DOHH2 (cell line): ENCODE measurements around the gene TMEM259.

Experiments used
- H3F3A ChIP-seq: fragments of 200-600 bp; sonication (generic), shearing (Covaris generic); 2 replicates; pipeline ENCODE4 v1.6.0; 2016; ENCODE audit warnings: antibody characterized with exemption, mild to moderate bottlenecking; ENCODE audit not compliant: control insufficient read depth, insufficient read depth
- H3K27ac ChIP-seq: fragments of 200-600 bp; sonication (generic); 2 replicates; pipeline ENCODE4 v1.5.1; 2014; ENCODE audit warnings: low read depth, mild to moderate bottlenecking, low read length, moderate library complexity
- H3K27me3 ChIP-seq: fragments of 200-600 bp; sonication (generic); 2 replicates; pipeline ENCODE4 v1.6.1; 2014; ENCODE audit warnings: mild to moderate bottlenecking, low read length, mixed read lengths; ENCODE audit not compliant: control insufficient read depth
- H3K36me3 ChIP-seq: fragments of 200-600 bp; sonication (generic); 2 replicates; pipeline ENCODE4 v1.6.1; 2014; ENCODE audit warnings: mild to moderate bottlenecking, low read length, moderate library complexity, mixed read lengths; ENCODE audit not compliant: control insufficient read depth
- H3K4me1 ChIP-seq: fragments of 200-600 bp; sonication (generic); 2 replicates; pipeline ENCODE4 v1.6.1; 2014; ENCODE audit warnings: mild to moderate bottlenecking, low read length, mixed read lengths; ENCODE audit not compliant: control insufficient read depth
- H3K4me2 ChIP-seq: fragments of 200-600 bp; sonication (generic); 2 replicates; pipeline ENCODE4 v1.6.0; 2014; ENCODE audit warnings: mild to moderate bottlenecking, low read length, moderate library complexity
- H3K4me3 ChIP-seq: fragments of 200-600 bp; sonication (generic); 2 replicates; pipeline ENCODE4 v1.5.1; 2014; ENCODE audit warnings: mild to moderate bottlenecking, low read length, mixed read lengths
- H3K79me2 ChIP-seq: fragments of 200-600 bp; sonication (generic); 2 replicates; pipeline ENCODE4 v1.6.1; 2014; ENCODE audit warnings: mild to moderate bottlenecking, low read length, mixed read lengths; ENCODE audit not compliant: control insufficient read depth
- H3K9me2 ChIP-seq: fragments of 200-600 bp; sonication (generic); replicated peaks from 2 replicates; pipeline ENCODE4 v1.6.1; 2014; ENCODE audit warnings: mild to moderate bottlenecking, low read length, mixed read lengths; ENCODE audit not compliant: control insufficient read depth
- H3K9me3 ChIP-seq: fragments of 200-600 bp; sonication (generic); 2 replicates; pipeline ENCODE4 v1.6.1; 2014; ENCODE audit warnings: antibody characterized with exemption, low read length, mixed read lengths; ENCODE audit not compliant: control insufficient read depth, insufficient read depth
- H4K20me1 ChIP-seq: fragments of 200-600 bp; sonication (generic); 2 replicates; pipeline ENCODE4 v1.6.0; 2014; ENCODE audit warnings: low read depth, mild to moderate bottlenecking, antibody characterized with exemption, low read length, moderate library complexity; ENCODE audit not compliant: control insufficient read depth, insufficient read depth
- EZH2phosphoT487 ChIP-seq: fragments of 200-600 bp; sonication (generic); IDR thresholded peaks from 2 replicates; pipeline ENCODE4 v1.6.1; 2017; ENCODE audit warnings: borderline replicate concordance, mild to moderate bottlenecking, antibody characterized with exemption, low read length, moderate library complexity, mixed read lengths
- TF ChIP-seq, protein P1 (sequence below): fragments of 200-600 bp; sonication (generic); IDR thresholded peaks from one replicate; pipeline ENCODE4 v1.5.1; 2014; ENCODE audit warnings: antibody characterized with exemption, mild to moderate bottlenecking, low read depth, low read length; ENCODE audit not compliant: poor library complexity, severe bottlenecking

Gene TMEM259

DNA sequence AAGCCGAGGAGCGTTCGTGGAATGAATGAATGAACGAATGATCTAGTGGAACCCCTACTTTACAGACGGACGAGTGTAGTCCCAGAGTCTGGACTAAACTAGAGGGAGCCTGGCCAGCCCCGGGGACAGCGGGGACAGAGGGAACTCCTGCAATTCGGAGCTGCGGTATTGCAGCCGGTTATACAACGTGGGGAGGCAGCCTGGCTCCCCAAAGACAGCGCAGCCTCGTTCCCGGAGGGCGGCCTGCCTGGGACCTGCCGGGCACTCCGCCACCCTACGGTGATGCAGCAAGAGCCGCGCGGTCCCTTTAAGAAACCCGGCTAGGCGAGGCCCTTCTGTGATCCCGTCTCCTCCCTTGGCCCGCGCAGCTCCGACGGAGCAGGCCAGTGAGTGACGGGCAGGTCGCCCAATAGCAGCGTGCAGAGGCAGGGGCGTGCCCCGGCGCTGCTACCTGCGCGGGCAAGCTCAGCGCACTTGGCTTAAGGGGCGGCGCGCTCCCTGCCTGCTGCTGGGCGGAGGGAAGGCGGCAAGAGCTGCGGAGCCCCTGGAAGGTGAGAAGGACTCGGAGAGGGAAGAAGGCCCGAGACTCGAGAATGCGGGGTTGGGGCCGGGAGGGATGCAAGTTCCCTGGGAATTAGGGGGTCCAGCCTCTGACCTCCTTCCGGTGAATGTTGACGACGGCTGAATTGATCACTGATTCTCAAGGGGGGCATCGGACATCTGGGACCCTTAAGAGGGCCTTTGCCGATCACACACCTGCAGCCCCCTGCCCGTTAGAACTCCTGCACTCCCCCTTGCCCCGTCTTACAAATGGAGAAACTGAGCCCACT lies 18.9 kb upstream of the TMEM259 start, which contains the start of gene ABCA7:
ABCA7 (plus strand) TSS at position 462 of the 830 bp plus-strand sequence. CDS start 1,255 bp downstream, outside the sequence.
- no peak for TF ChIP-seq EZH2phosphoT487
- TF ChIP-seq, protein P1, sequence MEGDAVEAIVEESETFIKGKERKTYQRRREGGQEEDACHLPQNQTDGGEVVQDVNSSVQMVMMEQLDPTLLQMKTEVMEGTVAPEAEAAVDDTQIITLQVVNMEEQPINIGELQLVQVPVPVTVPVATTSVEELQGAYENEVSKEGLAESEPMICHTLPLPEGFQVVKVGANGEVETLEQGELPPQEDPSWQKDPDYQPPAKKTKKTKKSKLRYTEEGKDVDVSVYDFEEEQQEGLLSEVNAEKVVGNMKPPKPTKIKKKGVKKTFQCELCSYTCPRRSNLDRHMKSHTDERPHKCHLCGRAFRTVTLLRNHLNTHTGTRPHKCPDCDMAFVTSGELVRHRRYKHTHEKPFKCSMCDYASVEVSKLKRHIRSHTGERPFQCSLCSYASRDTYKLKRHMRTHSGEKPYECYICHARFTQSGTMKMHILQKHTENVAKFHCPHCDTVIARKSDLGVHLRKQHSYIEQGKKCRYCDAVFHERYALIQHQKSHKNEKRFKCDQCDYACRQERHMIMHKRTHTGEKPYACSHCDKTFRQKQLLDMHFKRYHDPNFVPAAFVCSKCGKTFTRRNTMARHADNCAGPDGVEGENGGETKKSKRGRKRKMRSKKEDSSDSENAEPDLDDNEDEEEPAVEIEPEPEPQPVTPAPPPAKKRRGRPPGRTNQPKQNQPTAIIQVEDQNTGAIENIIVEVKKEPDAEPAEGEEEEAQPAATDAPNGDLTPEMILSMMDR = no peak
- peak within 1 kb of the TSS; percentile 99 for H3K27ac ChIP-seq

DNA sequence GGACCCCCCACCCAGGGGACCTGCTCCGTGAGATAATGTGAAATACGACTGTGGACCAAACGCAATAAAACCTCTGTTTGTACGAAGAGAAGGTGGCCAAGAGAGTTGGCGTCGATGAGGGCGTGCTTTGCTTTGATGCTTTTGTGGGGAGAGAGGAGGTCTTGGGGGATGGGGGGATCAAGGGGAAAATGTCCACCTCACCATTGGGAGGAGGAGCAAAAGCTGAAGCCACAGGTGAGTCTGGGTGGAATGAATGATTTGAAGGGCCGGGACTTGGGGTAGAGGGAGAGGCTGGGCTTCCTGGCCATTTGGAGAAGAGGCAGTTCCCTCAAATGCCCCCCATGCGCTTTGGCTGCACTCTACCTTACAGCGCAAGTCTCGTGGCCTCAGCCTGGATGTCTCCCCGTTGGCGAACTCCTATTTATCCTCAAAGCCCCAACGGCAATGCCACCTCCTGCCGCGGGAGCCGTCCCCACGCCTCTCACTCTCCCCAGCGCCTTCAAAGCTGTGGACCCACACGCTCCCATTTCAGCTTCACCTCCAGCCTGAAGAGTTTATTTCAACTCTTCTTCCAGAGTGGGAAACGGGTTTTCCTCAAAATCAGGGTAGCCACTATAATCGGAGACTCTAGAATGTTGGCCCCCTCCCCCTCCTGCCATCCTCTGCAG lies 18.2 kb upstream of the TMEM259 start:
- Histone ChIP-seq H3F3A (peaks cover 30% of the 10 kb centered on the region), H3K9me2 (no peaks in the 10 kb centered on the region), H3K79me2 (peaks cover 16% of the 10 kb centered on the region), H3K4me1 (peaks cover 52% of the 10 kb centered on the region), H3K9me3 (no peaks in the 10 kb centered on the region), H3K4me2 (peak overlapping the region; percentile 89), H3K36me3 (peaks cover 42% of the 10 kb centered on the region), H4K20me1 (peaks cover 4% of the 10 kb centered on the region; the same call in 1 of the 2 replicates), H3K27me3 (no peaks in the 10 kb centered on the region), H3K4me3 (peak overlapping the region; percentile 90), H3K27ac (peak overlapping the region; percentile 99)
- no peak for TF ChIP-seq EZH2phosphoT487
- TF ChIP-seq, protein P1 = no peak

More for the DNA sequence above, 18.9 kb upstream of the TMEM259 start, which contains the start of gene ABCA7:
- Histone ChIP-seq H3K79me2 (peaks cover 16% of the 10 kb centered on the region), H3K9me3 (no peaks in the 10 kb centered on the region), H3K4me1 (peaks cover 52% of the 10 kb centered on the region), H3K4me3 (peak within 1 kb of the TSS; percentile 90), H4K20me1 (peaks cover 4% of the 10 kb centered on the region; the same call in 1 of the 2 replicates), H3K9me2 (no peaks in the 10 kb centered on the region), H3F3A (peaks cover 30% of the 10 kb centered on the region), H3K27me3 (no peaks in the 10 kb centered on the region), H3K36me3 (peaks cover 46% of the 10 kb centered on the region), H3K4me2 (peak within 1 kb of the TSS; percentile 89)

DNA sequence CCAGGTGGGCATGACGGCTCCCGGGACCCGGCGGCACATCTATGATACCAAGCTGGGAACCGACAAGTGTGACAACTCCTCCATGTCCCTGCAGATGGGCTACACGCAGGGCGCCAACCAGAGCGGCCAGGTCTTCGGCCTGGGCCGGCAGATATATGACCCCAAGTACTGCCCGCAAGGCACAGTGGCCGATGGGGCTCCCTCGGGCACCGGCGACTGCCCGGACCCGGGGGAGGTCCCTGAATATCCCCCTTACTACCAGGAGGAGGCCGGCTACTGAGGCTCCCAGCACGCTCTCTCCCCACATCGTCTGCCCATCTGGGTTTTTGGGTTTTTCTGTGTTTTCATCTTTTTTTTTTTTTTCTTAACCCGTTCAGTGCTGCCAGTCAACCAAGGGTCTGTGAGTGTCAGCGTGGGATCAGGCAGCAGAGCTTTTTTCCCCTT lies 16.7 kb upstream of the TMEM259 start:
- Histone ChIP-seq H3K27me3 (no peaks in the 10 kb centered on the region), H3K79me2 (peaks cover 16% of the 10 kb centered on the region), H3K9me3 (no peaks in the 10 kb centered on the region), H3K4me3 (peak overlapping the region; percentile 90), H3F3A (peaks cover 30% of the 10 kb centered on the region), H3K4me2 (peak overlapping the region; percentile 89), H3K4me1 (peaks cover 52% of the 10 kb centered on the region), H4K20me1 (peaks cover 4% of the 10 kb centered on the region; the same call in 1 of the 2 replicates), H3K36me3 (peaks cover 44% of the 10 kb centered on the region), H3K9me2 (no peaks in the 10 kb centered on the region), H3K27ac (peak overlapping the region; percentile 99)
- TF ChIP-seq, protein P1 = no peak
- no peak for TF ChIP-seq EZH2phosphoT487
